Neural crest cell (in vitro differentiated cells): ENCODE measurements around the gene CFAP77. TPM values are rescaled to one million over a fixed set of nuclear protein-coding genes. Genes with fewer than 3 reads are reported as not detected.

Experiments used
- DNase-seq: peaks from one replicate; pipeline ENCODE4 v3.0.0; 2021; ENCODE audit warnings: low read depth, mixed read lengths, low spot score
- H3K27ac Mint-ChIP-seq: one replicate; pipeline ENCODE4 v1.8.0; 2021; ENCODE audit warnings: mild to moderate bottlenecking, mixed read lengths; ENCODE audit not compliant: unreplicated experiment
- H3K27me3 Mint-ChIP-seq: 2 replicates; pipeline ENCODE4 v1.8.0; 2021; ENCODE audit warnings: low read depth, mild to moderate bottlenecking, mixed read lengths
- H3K36me3 Mint-ChIP-seq: 2 replicates; pipeline ENCODE4 v1.8.0; 2021; ENCODE audit warnings: low read depth, mild to moderate bottlenecking, mixed read lengths
- H3K4me1 Mint-ChIP-seq: 2 replicates; pipeline ENCODE4 v1.8.0; 2021; ENCODE audit warnings: mixed read lengths
- H3K4me3 Mint-ChIP-seq: one replicate; pipeline ENCODE4 v1.8.0; 2021; ENCODE audit warnings: mild to moderate bottlenecking, mixed read lengths
- H3K9me3 Mint-ChIP-seq: 2 replicates; pipeline ENCODE4 v1.8.0; 2021; ENCODE audit warnings: mixed read lengths
- CTCF ChIP-seq: fragments of 200-600 bp; sonication (generic); conservative IDR thresholded peaks from 2 replicates; pipeline ENCODE4 v1.5.0; 2021; ENCODE audit warnings: antibody characterized with exemption, mild to moderate bottlenecking
- total RNA-seq: library from RNA; stranded (reverse); gene quantifications from 2 replicates; pipeline ENCODE4 v1.2.1, GENCODE V29; 2021

The CFAP77 gene
- total RNA-seq, 1 donor from 2014 or later: 0.23 TPM

GRCh38 chr9:132545578-132545977 lies 135.6 kb downstream of the CFAP77 start:
- TF ChIP-seq CTCF: no peak
- Mint-ChIP-seq H3K36me3 (no peaks in the 10 kb centered on the region), H3K27me3 (peaks cover 2% of the 10 kb centered on the region), H3K4me3 (no peak overlapping the region), H3K4me1 (peaks cover 54% of the 10 kb centered on the region), H3K27ac (no peak overlapping the region), H3K9me3 (no peaks in the 10 kb centered on the region)
- DNase-seq: no peak

DNA sequence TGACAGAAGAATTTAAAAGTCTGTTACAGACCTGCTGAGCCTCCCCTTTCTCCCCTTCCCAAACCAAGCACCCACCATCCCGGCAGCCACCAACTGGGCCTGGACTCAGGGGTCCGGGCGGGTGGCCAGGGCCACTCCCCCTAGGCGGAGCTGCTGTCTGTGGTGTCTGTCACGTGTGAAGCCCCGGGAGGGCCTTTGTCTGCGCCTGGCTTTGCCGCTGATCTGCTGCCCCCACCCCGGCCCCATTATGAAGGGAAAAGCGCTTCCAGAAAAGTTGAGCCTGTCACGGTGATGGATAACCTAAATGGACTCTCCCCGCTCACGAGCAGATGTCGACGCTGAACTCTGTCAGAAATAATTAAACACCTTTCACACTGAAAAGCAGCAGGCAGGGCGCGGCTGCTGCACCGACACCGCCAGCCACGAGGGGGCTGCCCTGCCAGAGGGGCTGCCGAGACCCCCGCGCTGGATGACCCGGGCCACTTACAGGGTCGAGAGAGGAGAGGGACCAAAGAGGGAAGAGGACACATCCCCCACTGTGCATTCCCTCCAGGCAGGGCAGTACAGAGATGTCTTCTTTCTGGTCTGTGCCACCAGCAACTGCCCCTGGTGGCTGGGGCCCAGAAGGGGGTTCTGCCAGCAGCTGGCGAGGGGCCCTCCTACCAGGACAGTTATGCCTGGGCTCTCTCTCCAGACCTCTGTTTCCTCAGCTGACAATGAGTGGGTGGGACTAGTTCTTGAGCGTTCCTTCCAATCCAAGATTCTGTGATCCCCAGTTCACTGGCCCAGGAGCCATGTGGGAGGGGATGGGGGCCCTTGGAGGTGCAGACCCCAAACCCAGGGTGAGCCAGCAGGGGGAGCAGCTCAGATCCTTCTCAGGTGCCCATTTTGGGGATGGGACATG lies 136.4 kb downstream of the CFAP77 start:
- peaks cover 2% of the 10 kb centered on the region for H3K27me3 Mint-ChIP-seq
- DNase-seq: peak; percentile 63
- H3K36me3 Mint-ChIP-seq: no peaks in the 10 kb centered on the region
- H3K9me3 Mint-ChIP-seq: no peaks in the 10 kb centered on the region
- H3K4me1 Mint-ChIP-seq: peaks cover 56% of the 10 kb centered on the region
- H3K4me3 Mint-ChIP-seq: peak overlapping the region; percentile 45
- peak overlapping the region; percentile 51 for H3K27ac Mint-ChIP-seq
- peak; percentile 75 for TF ChIP-seq CTCF

GRCh38 chr9:132547052-132547431 lies 137.0 kb downstream of the CFAP77 start:
- no peaks in the 10 kb centered on the region for H3K9me3 Mint-ChIP-seq
- H3K36me3 Mint-ChIP-seq: no peaks in the 10 kb centered on the region
- H3K27me3 Mint-ChIP-seq: peaks cover 2% of the 10 kb centered on the region
- no peak for DNase-seq
- peaks cover 56% of the 10 kb centered on the region for H3K4me1 Mint-ChIP-seq
- H3K4me3 Mint-ChIP-seq: no peak overlapping the region
- H3K27ac Mint-ChIP-seq: no peak overlapping the region
- TF ChIP-seq CTCF: no peak

- no peak for TF ChIP-seq CTCF
- H3K9me3 Mint-ChIP-seq: no peaks in the 10 kb centered on the region
- no peak for DNase-seq
- H3K27me3 Mint-ChIP-seq: peaks cover 2% of the 10 kb centered on the region
- H3K36me3 Mint-ChIP-seq: no peaks in the 10 kb centered on the region
- no peak overlapping the region for H3K27ac Mint-ChIP-seq
- peaks cover 56% of the 10 kb centered on the region for H3K4me1 Mint-ChIP-seq
- H3K4me3 Mint-ChIP-seq: no peak overlapping the region
Observed at GRCh38 chr9:132547436-132547835, 137.4 kb downstream of the CFAP77 start.

DNA sequence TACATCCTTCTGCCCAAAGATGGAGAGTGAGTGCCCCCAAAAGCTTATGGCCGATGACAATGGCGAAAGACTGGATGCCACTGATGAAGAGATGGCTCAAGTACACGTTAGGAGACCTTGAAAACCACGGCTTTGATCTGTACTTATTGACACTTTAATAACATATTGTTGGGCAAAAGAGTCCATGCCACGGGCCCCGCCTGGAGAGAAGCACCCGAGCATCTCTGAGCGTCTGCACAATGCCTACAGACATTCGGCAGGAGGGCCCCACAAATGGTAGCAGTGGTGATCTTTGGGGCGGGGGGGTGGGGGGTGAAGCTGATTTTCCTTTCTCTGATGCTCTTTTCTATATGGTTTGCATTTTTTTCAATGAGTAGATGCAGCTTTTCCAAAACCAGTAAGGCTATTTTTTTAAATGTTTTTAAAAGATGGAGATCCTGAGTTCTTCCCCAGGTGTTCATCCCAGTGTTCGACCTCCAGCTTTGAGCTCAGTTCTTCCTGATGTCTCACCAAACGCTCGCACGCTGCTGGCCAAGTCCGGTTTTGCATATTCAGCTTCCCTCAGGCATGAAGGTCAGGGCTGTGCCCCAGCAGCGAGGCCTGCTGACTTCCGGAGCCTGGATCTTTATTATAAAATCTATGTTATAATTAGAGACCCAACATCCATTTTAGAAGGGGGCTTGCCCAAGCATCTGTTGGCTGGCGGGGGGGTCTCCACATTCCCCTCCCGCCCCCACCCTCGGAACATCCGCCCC lies 138.1 kb downstream of the CFAP77 start:
- no peaks in the 10 kb centered on the region for H3K9me3 Mint-ChIP-seq
- peak overlapping the region; percentile 46 for H3K4me3 Mint-ChIP-seq
- no peaks in the 10 kb centered on the region for H3K36me3 Mint-ChIP-seq
- peaks cover 2% of the 10 kb centered on the region for H3K27me3 Mint-ChIP-seq
- peaks cover 56% of the 10 kb centered on the region for H3K4me1 Mint-ChIP-seq
- no peak for TF ChIP-seq CTCF
- DNase-seq: no peak
- H3K27ac Mint-ChIP-seq: no peak overlapping the region
